GM12874 (cell line): Measurements from ENCODE around the gene HSPB6.

ENCODE experiments used
- CTCF ChIP-seq: IDR thresholded peaks from 2 replicates; pipeline ENCODE4 v1.5.1; 2011; ENCODE audit warnings: low read depth, mild to moderate bottlenecking, control low read depth, low read length, moderate library complexity; ENCODE audit not compliant: insufficient read depth

Gene HSPB6

GRCh38 chr19:35745328-35746086, 11.3 kb downstream of the HSPB6 start, which contains the start of the genes PSENEN and U2AF1L4:
TSS of gene PSENEN (plus strand) at chr19:35745651. CDS start at chr19:35745931, 280 bp downstream.
TSS of gene U2AF1L4 (minus strand) at chr19:35745418. CDS start at chr19:35745391, 27 bp downstream.
- TF ChIP-seq CTCF = no peak

- TF ChIP-seq CTCF = peak; percentile 23; the same call in 1 of the 2 replicates
Measured at GRCh38 chr19:35744430-35745327, 12.2 kb downstream of the HSPB6 start.

- TF ChIP-seq CTCF = no peak
Measured at GRCh38 chr19:35743640-35744429, 13.0 kb downstream of the HSPB6 start.

GRCh38 chr19:35742121-35742724, 14.6 kb downstream of the HSPB6 start, which contains the start of gene IGFLR1:
TSS of gene IGFLR1 (minus strand) at chr19:35742452. CDS start at chr19:35741180, 1,272 bp downstream.
- TF ChIP-seq CTCF = no peak

- no peak for TF ChIP-seq CTCF
Measured at GRCh38 chr19:35741203-35741515, 15.7 kb downstream of the HSPB6 start.

GRCh38 chr19:35740423-35741202, 16.2 kb downstream of the HSPB6 start:
- peak; percentile 28 for TF ChIP-seq CTCF
